NCI-H2227 treated with DMSO at 0.1 percent for 48 hours (cell line): ENCODE results near the gene OVCA2.
A peak's percentile ranks its signal among the peaks of the same experiment; 100 is the strongest.

Source experiments
- DNase-seq: peaks from one replicate; lab custom pipeline; 2025; lab: John Stamatoyannopoulos, UW

The OVCA2 gene

DNA sequence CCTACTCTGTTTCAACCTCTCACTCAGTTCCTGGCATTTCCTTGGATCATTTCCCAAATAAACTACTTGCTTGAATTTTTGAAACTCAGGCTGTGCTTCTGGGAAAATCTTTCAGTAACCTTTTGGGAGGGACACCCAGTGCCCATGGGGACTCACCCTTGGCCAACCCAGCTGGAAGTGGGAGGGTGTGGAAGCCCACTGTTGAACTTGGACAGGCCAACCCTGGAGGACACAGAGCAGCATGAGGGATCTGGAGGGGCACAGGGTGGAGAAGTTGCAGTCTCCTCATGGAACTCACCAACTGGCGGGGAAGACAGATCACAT lies 27.9 kb upstream of the OVCA2 start:
- no peak for DNase-seq

DNA sequence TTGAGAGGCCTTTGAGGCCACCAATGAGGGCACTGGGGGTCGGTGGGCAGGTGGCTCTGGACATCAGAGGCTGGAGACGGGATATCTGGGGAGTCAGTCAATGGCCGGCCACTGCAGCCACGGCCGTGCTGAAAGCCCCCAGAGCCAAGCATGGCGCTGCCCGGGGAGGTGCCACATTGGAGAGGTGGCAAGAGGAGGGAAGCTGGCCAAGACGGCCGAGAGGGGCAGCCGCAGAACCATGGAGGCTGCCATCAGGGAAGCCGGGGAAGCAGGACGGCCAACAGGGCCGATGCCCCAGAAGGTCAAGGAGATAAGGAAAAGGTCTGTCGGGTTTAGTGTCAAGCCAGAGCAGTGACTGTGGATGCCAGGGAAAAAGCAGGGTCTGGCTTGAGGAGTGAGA lies 26.5 kb upstream of the OVCA2 start:
- no peak for DNase-seq

DNA sequence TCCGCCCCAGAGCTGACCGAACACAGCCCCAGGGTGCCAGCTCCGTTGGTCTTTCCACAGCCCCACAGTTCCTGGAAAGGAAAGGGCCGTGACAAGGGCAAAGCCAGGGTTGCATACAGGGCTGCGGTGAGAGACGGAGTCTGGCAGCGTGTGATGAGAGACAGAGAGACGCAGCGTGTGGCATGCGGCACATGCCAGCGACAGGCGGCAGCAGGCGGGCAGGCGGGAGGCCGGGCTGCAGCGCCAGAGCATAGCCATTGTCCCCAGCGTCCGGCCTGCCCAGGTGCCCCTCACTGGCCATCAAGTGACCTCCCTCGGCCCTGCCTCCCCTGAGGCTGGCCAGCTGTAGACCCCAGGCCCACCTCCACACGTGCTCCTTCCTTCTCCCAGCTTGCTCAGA lies 25.3 kb upstream of the OVCA2 start:
- DNase-seq, result no peak

GRCh38 chr17:2017274-2017941 lies 24.4 kb upstream of the OVCA2 start:
- DNase-seq, result no peak

GRCh38 chr17:2018716-2019510 lies 22.9 kb upstream of the OVCA2 start:
- DNase-seq, result no peak

GRCh38 chr17:2019723-2020122 lies 22.1 kb upstream of the OVCA2 start:
- DNase-seq, result no peak

GRCh38 chr17:2020721-2021120 lies 21.1 kb upstream of the OVCA2 start:
- DNase-seq, result no peak

GRCh38 chr17:2022647-2023240 lies 19.1 kb upstream of the OVCA2 start:
- DNase-seq, result no peak

DNA sequence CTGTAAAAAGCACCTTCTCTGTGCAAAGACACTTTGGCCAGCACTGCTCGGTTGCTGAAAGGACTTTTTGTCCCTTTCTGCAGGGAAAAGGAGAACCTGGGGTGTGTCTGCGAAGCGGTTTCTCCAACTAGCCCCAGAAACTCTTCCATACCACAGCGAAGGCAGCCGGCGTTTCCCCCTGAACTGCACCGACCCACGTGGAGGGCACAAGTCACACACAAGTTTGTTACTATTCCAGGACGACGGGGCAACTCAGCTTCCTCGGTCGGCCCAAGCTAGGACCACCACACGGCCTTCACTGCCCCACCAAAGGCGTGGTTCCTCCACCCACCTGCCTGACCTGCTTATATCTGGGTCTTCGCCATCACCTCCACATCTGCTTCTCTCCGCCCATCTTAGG lies 18.6 kb upstream of the OVCA2 start:
- no peak for DNase-seq

- DNase-seq, result peak; percentile 11
These were observed 17.9 kb upstream of the OVCA2 start for GRCh38 chr17:2023692-2024571.

DNA sequence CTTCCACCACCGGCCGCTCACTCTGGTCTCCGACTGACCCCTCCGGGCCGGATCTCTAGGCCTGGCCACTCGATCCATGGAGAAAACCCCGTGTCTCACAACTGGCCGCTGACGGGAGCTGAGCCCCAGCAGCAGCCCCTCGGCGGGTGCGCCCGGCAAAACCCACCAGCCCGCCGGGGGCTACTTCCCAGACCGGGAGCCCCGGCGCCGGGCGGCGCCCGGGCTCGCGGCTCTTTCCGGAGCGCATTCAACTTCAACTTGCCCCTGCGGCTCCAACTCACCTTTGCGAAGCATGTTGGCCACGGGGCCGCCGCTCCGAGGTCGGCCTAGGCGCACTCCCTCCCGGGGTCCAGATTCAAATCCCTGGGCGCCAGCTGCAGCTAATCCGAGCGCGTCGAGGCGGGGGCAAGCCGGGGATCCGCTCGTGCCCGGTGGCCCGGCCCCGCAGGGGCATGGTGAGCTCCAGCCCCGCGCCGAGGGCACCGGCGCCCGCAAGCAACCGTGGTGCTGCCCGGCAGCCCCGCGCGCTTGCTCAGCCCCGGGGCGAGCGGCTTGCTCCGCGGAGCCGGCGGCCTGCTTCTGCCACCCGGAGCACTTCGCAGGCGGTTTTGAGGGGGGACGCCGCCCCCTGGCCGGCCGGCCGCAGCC lies 17.1 kb upstream of the OVCA2 start:
- no peak for DNase-seq

DNA sequence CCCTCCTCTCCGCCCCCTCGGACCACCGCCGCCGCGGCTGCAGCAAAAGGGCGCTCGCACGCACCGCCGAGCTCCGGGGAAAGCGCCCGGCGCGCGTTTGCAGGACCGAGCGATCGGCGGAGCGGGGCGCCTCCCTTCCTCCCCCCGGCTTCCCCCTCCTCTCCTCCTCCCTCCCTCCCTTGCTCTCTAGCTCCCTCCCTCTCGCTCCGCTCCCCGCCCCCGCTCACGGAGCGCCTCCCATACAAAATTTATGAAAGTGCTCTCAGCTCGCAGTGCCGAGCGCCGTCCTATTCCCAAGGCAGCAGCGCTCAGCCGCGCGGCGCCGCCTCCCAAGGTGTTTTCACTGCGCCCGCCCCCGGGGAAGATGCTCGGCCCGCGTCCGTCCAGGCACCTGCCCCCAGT lies 16.6 kb upstream of the OVCA2 start, which contains the start of gene RTN4RL1:
Gene RTN4RL1 (minus strand): TSS at position 115 of the 402 bp plus-strand sequence. CDS start 469 bp downstream, outside the sequence.
- peak; percentile 63 for DNase-seq

GRCh38 chr17:2025622-2026309 lies 16.1 kb upstream of the OVCA2 start:
- DNase-seq, result no peak

- no peak for DNase-seq
These were observed 14.1 kb upstream of the OVCA2 start for GRCh38 chr17:2027528-2028233.

- DNase-seq, result no peak
These were observed 13.6 kb upstream of the OVCA2 start for GRCh38 chr17:2028234-2028614.

GRCh38 chr17:2028737-2029136 lies 13.1 kb upstream of the OVCA2 start:
- peak; percentile 23 for DNase-seq

DNA sequence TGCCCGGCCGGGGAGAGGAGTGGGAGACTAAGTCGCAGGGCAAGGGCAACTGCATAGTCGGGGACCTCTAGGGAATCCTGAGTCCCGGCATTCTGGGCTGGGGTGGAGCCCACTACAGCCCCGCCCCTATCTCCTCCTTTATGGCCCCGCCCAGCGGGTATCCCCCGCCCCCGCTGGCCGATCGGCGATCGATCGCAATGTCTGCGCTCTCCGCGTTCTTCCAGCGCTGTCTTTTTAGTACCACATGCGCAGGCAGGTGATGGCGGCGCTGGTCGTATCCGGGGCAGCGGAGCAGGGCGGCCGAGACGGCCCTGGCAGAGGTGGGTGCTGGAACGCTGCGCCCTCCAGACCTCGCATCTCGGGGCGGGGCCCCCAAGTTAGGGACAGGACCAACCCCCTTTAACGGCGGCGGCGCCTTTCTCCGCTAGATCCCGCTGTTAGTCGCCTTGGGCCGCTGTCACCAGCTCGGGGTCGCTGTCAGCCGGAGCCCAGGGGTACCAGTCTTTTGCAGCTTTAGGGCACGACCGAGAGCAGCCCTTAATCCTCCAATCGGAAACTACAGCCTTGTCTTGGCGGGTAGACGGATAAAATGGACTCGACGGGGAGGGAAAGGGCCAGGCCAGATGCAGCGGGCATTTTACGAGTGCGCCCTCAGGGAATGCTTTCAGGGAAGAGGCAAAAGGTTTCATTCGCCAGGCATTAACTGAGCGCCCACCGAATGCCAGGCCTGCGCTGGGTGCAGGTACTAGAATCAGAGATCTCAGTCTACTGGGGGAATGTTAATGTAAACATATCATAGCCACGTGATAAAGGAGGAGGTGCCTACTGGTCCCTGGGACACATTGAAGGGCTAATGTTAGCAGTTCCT lies 11.7 kb upstream of the OVCA2 start, which contains the start of gene DPH1:
Gene DPH1 (plus strand): TSS at position 243 of the 868 bp plus-strand sequence. CDS start 17 bp downstream, at position 260.
- peak; percentile 56 for DNase-seq

DNA sequence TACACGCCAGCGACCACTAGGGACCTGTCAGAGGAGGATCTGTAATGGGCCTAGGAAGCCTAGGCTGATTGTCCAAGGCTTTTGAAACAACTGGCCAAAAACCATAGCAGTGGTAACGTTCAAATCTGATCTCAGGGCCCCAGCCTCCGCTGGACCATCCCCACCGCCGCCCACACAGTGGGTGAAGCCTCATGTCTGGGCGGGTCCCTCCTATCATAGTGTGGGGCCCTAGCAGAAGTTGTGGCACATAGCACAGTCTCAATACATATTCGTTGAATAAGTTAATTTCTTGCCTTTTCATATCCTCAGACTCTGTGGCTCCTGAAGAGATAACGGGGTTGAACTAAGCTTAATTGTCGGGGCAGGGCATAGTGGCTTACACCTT lies 11.1 kb upstream of the OVCA2 start:
- no peak for DNase-seq

GRCh38 chr17:2033153-2033552 lies 8.7 kb upstream of the OVCA2 start:
- DNase-seq, result no peak
